Measurements from ENCODE around the gene RNU5D-1.
A peak's percentile ranks its signal among the peaks of the same experiment; 100 is the strongest.
"Not testable (repeated sequence)": the region's sequence is repeated elsewhere in the genome, so short reads cannot be mapped to it uniquely, and the experiment has no call there.

Gene RNU5D-1

GRCh38 chr1:44730741-44731512, at the start of gene RNU5D-1:
TSS of gene RNU5D-1 (minus strand) at chr1:44731170.
- DNase-seq = peak; percentile 100

- DNase-seq = no peak
Measured at GRCh38 chr1:44780583-44781121, 49.7 kb upstream of the RNU5D-1 start.

DNA sequence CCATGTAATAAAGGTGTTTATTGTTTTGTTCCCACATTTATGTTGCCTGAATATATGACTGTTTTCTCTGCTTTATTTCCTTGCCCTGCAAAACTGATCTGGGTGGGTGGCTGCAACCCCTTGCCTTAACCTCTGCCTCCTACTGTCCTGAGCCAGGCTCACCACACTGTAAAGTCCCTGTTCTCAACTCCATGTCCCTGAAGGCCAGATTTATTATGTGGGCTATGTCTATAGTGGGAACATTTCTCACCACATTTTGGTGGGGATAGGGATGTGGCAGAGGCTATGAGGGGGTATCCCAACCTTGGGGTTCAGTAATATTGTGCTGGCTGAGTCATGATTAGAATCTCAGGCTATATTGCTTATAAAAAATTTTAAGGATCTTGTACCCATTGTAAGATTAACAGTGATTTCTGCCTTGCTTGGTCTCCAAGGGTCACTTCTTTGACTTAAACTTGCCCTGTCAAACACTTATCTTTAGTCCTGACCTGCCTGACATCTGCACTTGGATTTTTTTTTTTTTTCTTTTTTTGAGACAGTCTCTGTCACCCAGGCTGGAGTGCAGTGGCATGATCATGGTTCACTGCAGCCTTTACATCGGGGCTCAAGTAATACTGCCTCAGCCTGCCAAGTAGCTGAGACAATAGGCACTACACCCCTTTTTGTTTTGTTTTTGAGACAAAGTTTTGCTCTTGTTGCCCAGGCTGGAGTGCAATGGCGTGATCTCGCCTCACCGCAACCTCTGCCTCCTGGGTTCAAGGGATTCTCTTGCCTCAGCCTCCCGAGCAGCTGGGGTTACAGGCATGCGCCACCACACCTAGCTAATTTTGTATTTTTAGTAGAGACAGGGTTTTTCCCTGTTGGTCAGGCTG, 48.0 kb upstream of the RNU5D-1 start:
- DNase-seq = no peak

- DNase-seq = no peak
Measured at GRCh38 chr1:44777969-44778635, 47.1 kb upstream of the RNU5D-1 start.

GRCh38 chr1:44777547-44777946, 46.6 kb upstream of the RNU5D-1 start:
- no peak for DNase-seq

DNA sequence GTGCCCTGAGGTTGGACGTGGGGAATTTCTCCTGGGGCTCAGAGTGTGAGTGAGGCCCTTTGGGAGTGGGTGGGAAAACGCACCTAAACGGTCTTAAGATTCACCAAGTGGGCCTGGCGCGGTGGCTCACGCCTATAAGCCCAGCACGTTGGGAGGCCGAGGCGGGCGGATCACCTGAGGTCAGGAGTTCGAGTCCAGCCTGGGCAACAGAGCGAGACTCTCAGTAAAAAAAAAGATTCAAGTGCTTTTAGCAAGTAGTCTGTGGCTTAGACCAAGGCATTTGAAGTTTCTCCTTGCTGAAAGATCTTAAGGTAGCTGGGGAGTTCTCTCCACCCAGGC, 45.7 kb upstream of the RNU5D-1 start:
- DNase-seq = no peak

DNA sequence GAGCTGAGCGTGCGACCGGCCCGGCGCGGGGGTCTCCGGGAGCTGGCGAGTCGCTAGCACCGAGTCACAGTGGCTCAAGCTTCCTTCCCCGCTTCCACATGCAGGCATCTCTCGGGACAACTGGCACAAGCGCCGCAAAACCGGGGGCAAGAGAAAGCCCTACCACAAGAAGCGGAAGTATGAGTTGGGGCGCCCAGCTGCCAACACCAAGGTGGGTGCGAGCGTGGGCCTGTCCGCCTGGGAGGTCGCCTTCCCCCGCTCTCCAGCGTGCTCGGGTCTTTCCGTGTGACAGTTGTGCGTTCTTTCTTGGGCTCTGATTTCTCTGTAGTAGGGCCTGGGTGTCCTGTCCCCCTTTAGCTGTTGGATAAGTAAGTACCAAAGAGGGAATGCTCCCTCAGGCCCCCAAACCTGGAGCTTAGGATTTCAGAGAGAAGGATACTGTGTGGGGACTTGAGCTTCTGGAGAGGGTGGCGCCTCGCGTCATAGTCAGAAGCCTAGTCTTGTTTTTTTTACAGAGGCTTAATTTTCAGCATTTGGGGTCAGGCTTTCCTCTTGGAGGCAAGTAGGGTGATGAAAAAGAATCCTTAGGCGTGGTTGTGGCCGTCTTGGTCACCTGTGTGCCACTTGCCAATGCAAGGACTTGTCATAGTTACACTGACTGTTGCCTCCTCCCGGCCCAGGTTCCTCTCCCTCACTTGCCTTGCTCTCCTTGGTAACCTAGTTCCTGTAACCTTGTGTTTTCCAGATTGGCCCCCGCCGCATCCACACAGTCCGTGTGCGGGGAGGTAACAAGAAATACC, 45.2 kb upstream of the RNU5D-1 start:
- peak; percentile 20 for DNase-seq

DNA sequence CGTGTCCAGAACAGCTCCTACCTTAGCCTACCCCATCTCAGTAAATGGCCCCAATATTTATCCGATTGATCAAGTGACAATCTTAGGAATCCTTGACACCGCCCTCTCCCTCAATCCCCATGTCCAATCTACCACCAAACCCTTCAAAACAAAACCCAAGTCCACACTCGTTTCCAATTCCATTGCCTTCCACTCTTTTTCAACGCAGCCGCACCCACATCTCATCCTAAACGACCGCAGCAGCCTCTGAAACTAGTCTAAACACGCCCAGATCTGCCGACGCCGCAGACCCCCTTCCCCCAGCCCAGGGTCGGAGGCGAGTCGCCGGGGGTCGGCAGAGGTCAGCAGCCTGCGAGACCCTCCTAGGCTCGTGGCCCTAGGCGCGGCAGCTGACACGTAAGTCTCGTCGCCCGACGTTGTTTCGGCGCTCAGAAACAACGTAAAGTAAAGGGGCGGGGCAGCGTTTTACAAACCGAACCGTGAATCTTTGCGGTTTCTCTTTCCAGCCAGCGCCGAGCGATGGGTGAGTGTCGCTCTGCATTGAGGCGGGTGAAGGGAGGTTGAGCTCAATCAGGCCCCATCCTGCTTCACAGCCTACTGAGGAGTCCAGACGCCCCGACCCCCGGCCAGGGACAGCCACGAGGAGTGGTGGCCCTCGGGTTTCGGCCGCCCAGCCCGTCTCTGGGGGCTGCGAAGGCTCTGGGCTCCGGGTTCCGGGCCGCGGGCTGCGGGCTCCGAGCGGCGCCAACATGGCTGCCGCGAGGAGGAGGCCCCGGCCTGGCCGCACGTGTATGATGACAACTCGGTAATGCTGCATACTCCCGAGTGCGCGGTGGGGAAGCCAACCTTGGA, 44.3 kb upstream of the RNU5D-1 start, which contains the start of gene RPS8:
Gene RPS8, plus strand, starts transcription at position 463 of the 852 bp plus-strand sequence. Its CDS starts 57 bp downstream, at position 520.
- peak; percentile 79 for DNase-seq

- not testable (repeated sequence) for DNase-seq
Measured at GRCh38 chr1:44766421-44766820, 35.5 kb upstream of the RNU5D-1 start.

GRCh38 chr1:44760876-44761275, 29.9 kb upstream of the RNU5D-1 start:
- DNase-seq = no peak

DNA sequence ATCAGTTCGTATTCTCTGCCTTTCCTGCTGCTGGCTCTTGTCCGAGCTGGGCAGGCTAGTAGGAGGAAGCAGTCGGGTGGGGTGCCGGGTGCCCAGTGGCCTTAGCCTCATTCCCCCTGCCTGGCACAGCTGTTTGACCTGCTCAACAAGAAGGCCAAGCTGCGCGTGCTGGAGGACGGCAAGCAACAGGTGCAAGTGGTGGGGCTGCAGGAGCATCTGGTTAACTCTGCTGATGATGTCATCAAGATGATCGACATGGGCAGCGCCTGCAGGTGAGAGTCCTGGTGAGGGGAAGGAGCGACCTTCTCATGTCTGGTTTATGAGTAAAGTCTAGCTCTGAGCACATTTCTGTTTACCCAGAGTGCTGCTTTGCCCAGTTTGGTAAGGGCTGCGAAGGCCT, 28.1 kb upstream of the RNU5D-1 start:
- no peak for DNase-seq

GRCh38 chr1:44757420-44757819, 26.4 kb upstream of the RNU5D-1 start:
- no peak for DNase-seq

DNA sequence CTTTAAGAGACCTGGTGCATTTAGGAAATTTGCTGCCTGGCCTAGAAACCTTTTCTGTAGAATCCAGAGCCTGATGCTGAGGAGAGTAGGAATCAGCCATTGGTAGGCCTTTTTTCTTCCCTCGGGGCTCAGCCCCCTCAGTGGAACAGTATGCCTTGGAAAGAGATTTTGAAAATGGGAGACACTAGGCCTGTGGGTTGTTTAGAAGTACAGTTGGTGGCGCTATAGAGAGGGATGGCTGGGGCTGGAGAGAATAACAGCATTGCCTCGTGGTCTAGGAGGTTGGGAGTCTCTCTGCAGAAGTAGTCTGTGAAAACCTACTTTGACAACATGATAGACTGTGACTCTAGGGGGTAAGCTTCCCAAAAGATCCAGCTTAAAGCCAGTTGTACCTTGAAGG, 16.9 kb upstream of the RNU5D-1 start:
- DNase-seq = no peak

- DNase-seq = no peak
Measured at GRCh38 chr1:44743211-44743610, 12.2 kb upstream of the RNU5D-1 start.

DNA sequence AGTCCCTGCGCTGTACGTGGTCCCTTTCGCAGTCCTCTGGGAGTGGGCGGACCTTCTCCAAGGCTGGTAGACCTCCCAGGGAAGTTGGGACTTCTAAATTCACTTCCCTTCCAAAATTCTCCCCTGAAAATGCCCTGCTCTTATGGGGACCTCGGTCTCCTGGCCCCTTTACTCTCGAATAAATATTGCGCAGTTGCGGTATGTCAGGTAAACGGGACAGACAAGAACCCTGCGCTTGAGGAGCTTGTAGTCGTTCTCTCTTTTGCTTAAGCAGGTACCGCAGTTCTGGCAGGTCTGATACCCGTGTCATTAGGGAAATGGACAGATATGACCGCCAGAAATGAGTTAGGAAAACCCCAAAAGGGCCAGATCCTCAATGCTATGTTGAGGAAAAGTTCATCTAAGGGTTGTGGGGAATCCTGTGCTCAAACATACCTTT, 9.2 kb upstream of the RNU5D-1 start:
- DNase-seq = no peak

DNA sequence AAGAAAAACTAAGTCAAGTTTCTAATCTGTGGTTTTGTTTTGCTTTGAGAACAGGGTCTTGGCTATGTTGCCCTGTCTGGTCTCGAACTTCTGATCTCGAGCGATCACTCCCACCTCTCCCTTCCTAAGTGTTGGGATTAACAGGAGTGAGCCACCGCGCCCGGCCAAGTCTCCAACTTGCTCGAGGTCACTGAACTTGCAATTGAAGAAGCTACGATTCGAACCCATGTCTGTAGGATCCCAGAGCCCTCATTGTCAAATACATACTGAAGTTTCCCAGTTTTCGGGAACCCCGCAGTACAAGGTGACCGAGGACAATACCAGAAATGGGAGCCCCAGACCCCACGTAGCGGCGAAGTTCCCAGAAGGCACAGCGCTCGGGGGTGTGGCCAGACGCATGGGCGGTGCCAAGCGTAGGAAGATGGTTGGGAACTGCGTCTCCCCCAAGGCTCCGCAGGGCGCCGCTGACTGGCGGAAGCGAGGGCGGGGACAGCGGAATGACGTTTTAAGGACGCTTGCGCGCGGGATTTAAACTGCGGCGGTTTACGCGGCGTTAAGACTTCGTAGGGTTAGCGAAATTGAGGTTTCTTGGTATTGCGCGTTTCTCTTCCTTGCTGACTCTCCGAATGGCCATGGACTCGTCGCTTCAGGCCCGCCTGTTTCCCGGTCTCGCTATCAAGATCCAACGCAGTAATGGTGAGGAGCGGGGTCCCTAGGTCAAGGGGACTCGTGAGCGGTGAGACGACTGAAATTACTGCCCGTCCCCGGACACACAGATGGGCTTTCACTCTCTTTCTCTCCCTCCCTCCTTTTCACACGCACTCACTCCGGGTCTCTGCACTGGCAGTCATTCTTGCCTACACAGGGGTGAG, 8.6 kb upstream of the RNU5D-1 start, which contains the start of gene KIF2C:
Gene KIF2C, plus strand, starts transcription at position 531 of the 872 bp plus-strand sequence. Its CDS starts 96 bp downstream, at position 627.
- DNase-seq = peak; percentile 98

- DNase-seq = not testable (repeated sequence)
Measured at GRCh38 chr1:44738953-44739306, 8.0 kb upstream of the RNU5D-1 start.

DNA sequence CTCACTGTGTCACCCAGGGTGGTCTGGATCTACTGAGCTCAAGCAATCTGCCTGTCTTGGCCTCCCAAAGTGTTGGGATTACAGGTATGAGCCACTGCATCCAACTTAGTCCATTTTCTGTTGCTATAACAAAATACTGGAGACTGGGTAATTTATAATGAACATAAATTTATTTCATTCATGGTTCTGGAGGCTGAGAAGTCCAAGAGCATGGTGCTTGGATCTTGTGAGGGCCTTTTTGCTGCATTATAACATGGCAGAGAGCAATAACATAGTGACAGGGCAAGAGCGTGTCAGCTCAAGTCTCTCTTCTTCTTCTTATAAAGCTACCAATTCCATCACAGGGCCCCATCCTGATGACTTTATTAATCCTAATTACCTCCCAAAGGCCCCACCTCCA, 5.0 kb upstream of the RNU5D-1 start:
- no peak for DNase-seq

DNA sequence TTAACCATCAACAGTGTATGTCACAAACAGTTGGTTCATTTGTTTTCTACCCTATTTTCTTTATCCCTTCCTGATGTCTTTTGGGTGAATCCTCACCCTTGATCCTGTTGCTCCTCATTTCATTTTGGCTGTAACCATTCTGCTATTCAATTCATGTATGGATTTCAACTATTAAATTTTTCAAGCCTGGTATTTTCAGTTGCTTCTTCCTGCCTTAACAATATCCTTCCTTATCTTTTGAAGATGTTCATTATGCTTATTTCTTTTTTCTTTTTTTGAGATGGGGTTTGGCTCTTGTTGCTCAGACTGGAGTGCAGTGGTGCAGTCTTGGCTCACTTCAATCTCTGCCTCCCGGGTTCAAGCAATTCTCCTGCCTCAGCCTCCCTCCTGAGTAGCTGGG, 2.8 kb upstream of the RNU5D-1 start:
- no peak for DNase-seq

DNA sequence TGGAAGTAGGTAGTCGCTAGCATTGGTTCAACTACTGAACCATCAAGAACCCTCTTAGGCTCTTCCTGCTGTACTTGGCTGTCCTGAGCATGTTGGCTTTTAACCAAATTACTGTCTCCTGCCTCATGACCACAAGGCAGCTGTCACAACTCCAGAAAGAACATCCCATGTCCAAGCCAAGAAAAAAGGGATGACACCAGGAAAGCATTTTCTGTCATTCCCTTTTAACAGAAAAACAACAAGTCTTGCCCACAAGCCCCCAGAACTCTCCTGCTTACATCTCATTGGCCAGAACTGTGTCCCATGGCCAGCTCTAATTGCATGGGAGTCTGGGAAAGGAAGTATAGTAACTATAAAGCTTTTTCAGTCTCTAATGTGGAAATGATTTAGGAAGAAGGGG, 2.4 kb upstream of the RNU5D-1 start:
- peak; percentile 20 for DNase-seq
